GM13977 (cell line): ENCODE measurements around the gene STX5.
A peak's percentile ranks its signal among the peaks of the same experiment; 100 is the strongest.
"Not testable (repeated sequence)": the region's sequence is repeated elsewhere in the genome, so short reads cannot be mapped to it uniquely, and the experiment has no call there.

Source experiments
- DNase-seq: peaks from one replicate; pipeline ENCODE4 v3.0.0; 2012; ENCODE audit warnings: low spot score
- CTCF ChIP-seq: IDR thresholded peaks from 2 replicates; pipeline ENCODE4 v1.5.1; 2012; ENCODE audit warnings: mild to moderate bottlenecking, control low read depth; ENCODE audit not compliant: insufficient read depth; ENCODE audit errors: extremely low read depth, missing control alignments
- in situ Hi-C: fragments of 300-500 bp; cut with MboI; formaldehyde crosslinking; loops from one replicate; pipeline ENCODE4 v1.12.0; 2022; ENCODE audit warnings: low sequenced_read_pairs, low pct_unique_long_range_greater_than_20kb, mixed read lengths, inconsistent platforms; ENCODE audit not compliant: unreplicated experiment

The STX5 gene

GRCh38 chr11:62847767-62848314, 16.0 kb upstream of the STX5 start:
- in situ Hi-C loops: no loop called here
- no peak for TF ChIP-seq CTCF
- no peak for DNase-seq

- no peak for DNase-seq
Observed at GRCh38 chr11:62846177-62846576, 14.3 kb upstream of the STX5 start.

GRCh38 chr11:62844154-62844553, 12.3 kb upstream of the STX5 start:
- DNase-seq: no peak
- in situ Hi-C loops: no loop called here
- TF ChIP-seq CTCF: no peak

More at GRCh38 chr11:62846177-62846576, 14.3 kb upstream of the STX5 start:
- in situ Hi-C loops: no loop called here
- TF ChIP-seq CTCF: no peak

GRCh38 chr11:62843466-62843865, 11.6 kb upstream of the STX5 start:
- TF ChIP-seq CTCF: no peak
- DNase-seq: no peak
- in situ Hi-C loops: no loop called here

GRCh38 chr11:62842891-62843290, 11.0 kb upstream of the STX5 start:
- DNase-seq, in situ Hi-C loops: not testable (repeated sequence)

GRCh38 chr11:62842171-62842741, 10.4 kb upstream of the STX5 start:
- no peak for DNase-seq
- in situ Hi-C loops: no loop called here
- no peak for TF ChIP-seq CTCF

GRCh38 chr11:62841361-62842170, 9.7 kb upstream of the STX5 start:
- TF ChIP-seq CTCF: no peak
- in situ Hi-C loops: no loop called here
- DNase-seq: peak; percentile 89

- DNase-seq, in situ Hi-C loops: not testable (repeated sequence)
Observed at GRCh38 chr11:62840721-62841360, 9.0 kb upstream of the STX5 start.
